Measurements from ENCODE around the gene OLAH. TPM values are rescaled to one million over a fixed set of nuclear protein-coding genes. Genes with fewer than 3 reads are reported as not detected.

Gene OLAH
- total RNA-seq, 1 experiment from 2014 or later = 0.23 TPM

- Histone ChIP-seq H3K27me3 (no peaks in the 10 kb centered on the region), H3K36me3 (peaks cover 89% of the 10 kb centered on the region), H3K9me3 (no peaks in the 10 kb centered on the region), H3K4me3 (no peak overlapping the region)
- no peak for DNase-seq
These were observed 59.8 kb downstream of the OLAH start for GRCh38 chr10:15103513-15103912.

GRCh38 chr10:15106352-15107013 lies 62.7 kb downstream of the OLAH start:
- Histone ChIP-seq H3K36me3 (peaks cover 93% of the 10 kb centered on the region), H3K27me3 (no peaks in the 10 kb centered on the region), H3K9me3 (no peaks in the 10 kb centered on the region), H3K4me3 (no peak overlapping the region)
- peak; percentile 55 for DNase-seq

GRCh38 chr10:15112657-15113056 lies 68.9 kb downstream of the OLAH start:
- Histone ChIP-seq H3K27me3 (no peaks in the 10 kb centered on the region), H3K4me3 (no peak overlapping the region), H3K36me3 (peaks cover 89% of the 10 kb centered on the region), H3K9me3 (peaks cover 3% of the 10 kb centered on the region)
- DNase-seq = no peak

GRCh38 chr10:15113766-15114165 lies 70.0 kb downstream of the OLAH start:
- peaks cover 89% of the 10 kb centered on the region for H3K36me3 ChIP-seq
- no peak overlapping the region for H3K4me3 ChIP-seq
- DNase-seq = no peak
- no peaks in the 10 kb centered on the region for H3K27me3 ChIP-seq
- H3K9me3 ChIP-seq = peaks cover 3% of the 10 kb centered on the region

- Histone ChIP-seq H3K36me3 (peaks cover 84% of the 10 kb centered on the region), H3K9me3 (peaks cover 3% of the 10 kb centered on the region), H3K4me3 (no peak overlapping the region), H3K27me3 (no peaks in the 10 kb centered on the region)
- DNase-seq = no peak
These were observed 72.5 kb downstream of the OLAH start for GRCh38 chr10:15116225-15116624.

- Histone ChIP-seq H3K4me3 (no peak overlapping the region), H3K36me3 (peaks cover 90% of the 10 kb centered on the region), H3K27me3 (no peaks in the 10 kb centered on the region), H3K9me3 (peaks cover 3% of the 10 kb centered on the region)
- DNase-seq = no peak
These were observed 74.9 kb downstream of the OLAH start for GRCh38 chr10:15118615-15119014.

- no peaks in the 10 kb centered on the region for H3K27me3 ChIP-seq
- peaks cover 87% of the 10 kb centered on the region for H3K36me3 ChIP-seq
- H3K9me3 ChIP-seq = peaks cover 3% of the 10 kb centered on the region
- no peak for DNase-seq
- H3K4me3 ChIP-seq = no peak overlapping the region
These were observed 76.8 kb downstream of the OLAH start for GRCh38 chr10:15120523-15120922.

- no peak for DNase-seq
- Histone ChIP-seq H3K36me3 (peaks cover 87% of the 10 kb centered on the region), H3K4me3 (no peak overlapping the region), H3K9me3 (peaks cover 1% of the 10 kb centered on the region; the same call in 1 of the 2 replicates), H3K27me3 (no peaks in the 10 kb centered on the region)
These were observed 78.0 kb downstream of the OLAH start for GRCh38 chr10:15121707-15122106.

- peaks cover 85% of the 10 kb centered on the region for H3K36me3 ChIP-seq
- no peaks in the 10 kb centered on the region for H3K9me3 ChIP-seq
- H3K27me3 ChIP-seq = no peaks in the 10 kb centered on the region
- no peak for DNase-seq
- H3K4me3 ChIP-seq = no peak overlapping the region
These were observed 78.8 kb downstream of the OLAH start for GRCh38 chr10:15122477-15123030.

Other genes starting within 250 kb of the OLAH start
- gene CDNF, start 205.9 kb upstream of the OLAH start, total RNA-seq (2014; rRNA removed; shearing (Covaris generic); ENCODE audit: low replicate concordance) = 0.92 TPM in 1 of 2 replicates, not detected in the other
- 30.5 and 54.1 TPM in 2 replicates for gene HSPA14, start 205.6 kb upstream of the OLAH start, total RNA-seq (2014; rRNA removed; shearing (Covaris generic); ENCODE audit: low replicate concordance)
- 16.1 and 19.9 TPM in 2 replicates for gene MSANTD7, start 205.6 kb upstream of the OLAH start, total RNA-seq (2014; rRNA removed; shearing (Covaris generic); ENCODE audit: low replicate concordance)
- 20.6 and 29.4 TPM in 2 replicates for gene SUV39H2, start 165.1 kb upstream of the OLAH start, total RNA-seq (2014; rRNA removed; shearing (Covaris generic); ENCODE audit: low replicate concordance)
- 5.8 and 8.5 TPM in 2 replicates for gene DCLRE1C, start 89.8 kb upstream of the OLAH start, total RNA-seq (2014; rRNA removed; shearing (Covaris generic); ENCODE audit: low replicate concordance)
- not detected in 2 replicates for gene MEIG1, start 84.6 kb upstream of the OLAH start, total RNA-seq (2014; rRNA removed; shearing (Covaris generic); ENCODE audit: low replicate concordance)
- gene ACBD7, start 44.8 kb downstream of the OLAH start, total RNA-seq (2014; rRNA removed; shearing (Covaris generic); ENCODE audit: low replicate concordance) = 1.5 and 3.9 TPM in 2 replicates
- gene RPP38, start 53.4 kb downstream of the OLAH start, total RNA-seq (2014; rRNA removed; shearing (Covaris generic); ENCODE audit: low replicate concordance) = 0.27 and 7.6 TPM in 2 replicates
- 115 and 134 TPM in 2 replicates for gene NMT2, start 124.8 kb downstream of the OLAH start, total RNA-seq (2014; rRNA removed; shearing (Covaris generic); ENCODE audit: low replicate concordance)

Measured in MG63 (cell line).